ENCODE results near the gene CLIC4.

DNA sequence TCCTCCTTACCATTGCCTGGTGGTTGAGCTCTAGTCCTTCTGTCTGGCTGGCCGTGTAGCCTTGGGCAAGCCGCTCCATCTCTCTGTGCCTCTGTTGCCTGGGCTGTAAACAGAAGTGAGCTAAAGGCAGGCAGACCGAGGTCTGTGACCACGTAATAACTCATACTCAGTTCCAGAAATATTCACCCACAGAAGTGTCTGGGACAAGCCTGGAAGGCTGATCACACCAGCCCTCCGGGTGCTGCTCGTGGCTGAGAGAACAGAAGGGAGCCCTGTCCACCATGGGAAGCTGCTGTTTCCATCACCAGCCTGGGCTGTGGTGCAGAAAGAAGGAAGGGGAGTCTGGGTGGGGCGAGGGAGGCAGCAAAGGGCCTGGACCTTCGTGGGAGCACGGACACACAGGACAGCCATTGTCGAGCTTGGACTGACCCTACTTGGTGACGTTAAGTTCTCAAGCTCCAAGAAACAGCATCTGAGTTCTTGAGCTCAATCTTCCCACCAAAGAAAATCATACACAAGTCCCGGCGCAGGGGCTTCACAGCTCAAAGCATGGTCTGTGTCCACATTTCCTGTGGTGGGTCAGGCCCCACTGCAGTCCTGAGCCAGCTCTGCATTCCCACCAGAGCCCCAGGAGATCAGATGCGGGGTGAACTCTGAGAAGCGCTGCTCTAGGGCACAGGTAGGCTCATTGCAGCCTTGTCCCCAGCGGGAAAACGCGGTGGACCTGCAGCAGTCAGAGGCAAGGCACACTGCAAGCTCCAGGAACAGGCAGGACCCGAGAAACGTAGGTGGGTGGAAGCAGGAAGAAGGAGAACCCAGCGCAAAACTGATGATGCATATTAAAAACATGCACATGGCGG is 123.0 kb downstream of the CLIC4 start:
- TF ChIP-seq, protein P1, sequence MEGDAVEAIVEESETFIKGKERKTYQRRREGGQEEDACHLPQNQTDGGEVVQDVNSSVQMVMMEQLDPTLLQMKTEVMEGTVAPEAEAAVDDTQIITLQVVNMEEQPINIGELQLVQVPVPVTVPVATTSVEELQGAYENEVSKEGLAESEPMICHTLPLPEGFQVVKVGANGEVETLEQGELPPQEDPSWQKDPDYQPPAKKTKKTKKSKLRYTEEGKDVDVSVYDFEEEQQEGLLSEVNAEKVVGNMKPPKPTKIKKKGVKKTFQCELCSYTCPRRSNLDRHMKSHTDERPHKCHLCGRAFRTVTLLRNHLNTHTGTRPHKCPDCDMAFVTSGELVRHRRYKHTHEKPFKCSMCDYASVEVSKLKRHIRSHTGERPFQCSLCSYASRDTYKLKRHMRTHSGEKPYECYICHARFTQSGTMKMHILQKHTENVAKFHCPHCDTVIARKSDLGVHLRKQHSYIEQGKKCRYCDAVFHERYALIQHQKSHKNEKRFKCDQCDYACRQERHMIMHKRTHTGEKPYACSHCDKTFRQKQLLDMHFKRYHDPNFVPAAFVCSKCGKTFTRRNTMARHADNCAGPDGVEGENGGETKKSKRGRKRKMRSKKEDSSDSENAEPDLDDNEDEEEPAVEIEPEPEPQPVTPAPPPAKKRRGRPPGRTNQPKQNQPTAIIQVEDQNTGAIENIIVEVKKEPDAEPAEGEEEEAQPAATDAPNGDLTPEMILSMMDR (conservative IDR thresholded peaks at IDR 0.05; ENCODE audit: low read length): no peak
- TF ChIP-seq EZH2phosphoT487 (IDR thresholded peaks at IDR 0.05; ENCODE audit: borderline replicate concordance): no peak
